DMS53 (cell line): ENCODE measurements around the gene PGAM2.
"Not testable (repeated sequence)": the region's sequence is repeated elsewhere in the genome, so short reads cannot be mapped to it uniquely, and the experiment has no call there.

Experiments
- DNase-seq: peaks from one replicate; lab custom pipeline; 2025; lab: John Stamatoyannopoulos, UW

The PGAM2 gene

DNA sequence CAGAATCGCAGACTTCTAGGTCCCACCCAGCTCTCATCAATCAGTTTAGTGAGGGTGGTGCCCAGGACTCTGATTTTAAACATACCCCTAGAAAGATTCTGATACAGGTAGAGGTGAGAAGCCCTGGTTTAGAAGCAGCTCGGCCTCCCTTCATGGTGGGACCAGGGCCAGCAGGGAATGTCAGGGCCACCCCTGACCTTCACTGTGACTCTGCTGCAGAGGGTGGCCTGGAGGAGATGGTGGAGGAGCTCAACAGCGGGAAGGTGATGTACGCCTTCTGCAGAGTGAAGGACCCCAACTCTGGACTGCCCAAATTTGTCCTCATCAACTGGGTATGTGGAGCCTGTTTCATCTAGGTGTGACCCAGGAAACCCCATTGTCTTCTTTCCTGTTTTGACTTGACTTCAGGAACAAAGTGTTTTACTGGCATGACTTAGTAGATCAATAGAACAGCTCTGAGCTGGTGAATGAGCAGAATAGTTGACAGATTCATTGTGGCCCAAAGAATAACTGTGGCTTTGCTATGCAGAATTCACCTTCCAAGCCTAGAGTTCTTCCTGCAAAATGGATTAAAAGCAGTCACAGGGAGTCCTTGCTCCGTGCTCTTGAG lies 13.7 kb downstream of the PGAM2 start:
- DNase-seq, result no peak

DNA sequence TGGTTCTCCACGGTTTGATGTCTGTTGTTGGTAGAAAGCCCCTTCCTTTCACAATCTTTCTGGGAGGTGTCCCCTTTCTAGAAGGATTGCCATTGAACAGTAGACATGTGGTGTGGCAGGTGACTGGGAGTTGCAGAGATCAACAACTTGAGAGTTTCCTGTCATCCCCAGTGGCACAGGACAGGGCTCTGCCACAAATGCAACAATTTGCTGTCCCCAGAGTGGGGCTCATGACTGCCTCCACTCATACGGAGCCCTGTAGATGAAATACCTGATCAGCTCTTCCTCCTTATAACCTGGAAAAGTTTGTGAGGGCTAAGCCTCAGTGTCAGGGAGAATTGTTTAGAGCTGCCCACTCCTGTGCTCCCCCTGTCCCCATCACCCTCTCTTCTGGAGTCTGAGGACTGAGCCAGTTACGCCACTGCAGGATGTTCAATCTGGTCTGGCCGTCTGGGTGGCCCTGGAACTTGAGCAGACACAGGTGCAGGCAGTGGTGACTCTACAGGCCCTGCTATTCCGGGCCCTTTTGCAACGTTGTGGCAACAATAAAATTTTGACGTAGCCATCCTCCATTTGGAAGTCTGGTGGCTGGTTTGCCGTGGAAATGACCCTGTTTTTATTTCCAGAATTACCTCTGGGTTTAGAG lies 14.3 kb downstream of the PGAM2 start:
- no peak for DNase-seq

DNA sequence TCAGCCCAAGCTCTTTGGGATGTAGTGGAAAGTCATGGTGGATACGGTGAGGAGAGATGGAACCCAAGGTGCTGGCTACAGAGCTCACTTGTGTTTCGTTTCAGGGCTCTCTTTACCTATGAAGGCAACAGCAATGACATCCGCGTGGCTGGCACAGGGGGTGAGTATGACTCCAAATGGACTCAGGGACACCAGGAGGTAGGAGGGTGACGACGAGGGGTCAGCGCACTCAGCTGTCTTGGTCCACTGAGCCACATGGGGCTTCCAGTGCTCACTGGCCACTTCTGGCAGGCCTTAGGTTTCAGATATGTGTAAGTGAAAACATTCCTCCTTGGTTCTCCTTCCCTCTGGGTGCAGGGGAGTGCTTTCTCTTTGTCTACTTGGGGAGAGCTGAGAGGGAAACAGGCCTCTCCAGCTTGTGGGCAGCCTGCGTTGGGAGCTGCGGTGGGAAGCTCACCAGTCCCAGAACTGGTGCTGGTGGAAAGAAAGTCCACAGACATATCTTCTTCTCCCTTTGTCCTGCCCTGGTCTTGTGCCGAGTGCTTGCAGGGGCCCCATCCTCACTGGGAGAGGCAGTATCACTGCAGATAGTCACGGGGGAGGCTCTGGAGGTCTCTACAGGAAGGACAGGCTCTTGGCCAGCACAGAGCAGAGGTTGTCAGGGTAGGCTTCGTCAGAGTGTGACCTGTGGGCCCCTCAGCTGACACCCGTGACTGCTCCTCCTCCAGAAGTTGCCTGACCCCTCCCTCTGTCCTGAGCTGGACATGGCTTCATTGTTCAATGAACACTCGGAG lies 15.0 kb downstream of the PGAM2 start:
- DNase-seq, result no peak

DNA sequence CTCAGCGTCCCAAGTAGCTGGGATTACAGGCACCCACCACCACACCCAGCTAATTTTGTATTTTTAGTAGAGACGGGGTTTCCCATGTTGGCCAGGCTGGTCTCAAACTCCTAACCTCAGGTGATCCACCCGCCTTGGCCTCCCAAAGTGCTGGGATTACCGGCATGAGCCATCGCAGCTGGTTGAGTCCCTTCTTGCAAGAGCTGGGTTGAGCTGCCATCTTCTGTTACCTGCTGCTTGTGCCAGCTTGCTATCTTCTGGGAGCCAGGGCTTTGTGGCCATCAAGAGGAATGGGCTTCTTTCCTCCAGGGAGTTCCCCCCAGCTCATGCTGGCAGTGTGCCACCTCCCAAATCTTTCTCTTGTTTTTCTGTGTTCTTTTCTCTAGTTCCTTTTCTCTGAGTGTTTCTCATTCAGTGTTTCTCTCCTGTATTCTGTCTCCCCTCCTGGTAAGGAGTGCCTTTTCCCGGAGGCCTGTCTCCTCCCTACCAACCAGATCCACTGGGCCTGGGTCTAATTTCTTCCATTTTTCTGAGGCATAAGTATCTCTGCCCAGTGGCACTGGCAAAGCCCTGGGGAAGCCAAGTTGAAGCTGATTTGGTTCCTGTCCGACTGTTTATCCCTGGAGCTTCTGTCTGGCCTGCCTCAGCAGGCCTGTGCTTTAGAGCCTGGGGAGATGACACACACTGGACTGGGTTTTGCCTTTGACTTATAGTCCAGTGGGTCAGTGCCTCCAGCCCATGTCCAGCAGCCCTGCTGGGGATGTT lies 17.2 kb downstream of the PGAM2 start:
- DNase-seq, result no peak

DNA sequence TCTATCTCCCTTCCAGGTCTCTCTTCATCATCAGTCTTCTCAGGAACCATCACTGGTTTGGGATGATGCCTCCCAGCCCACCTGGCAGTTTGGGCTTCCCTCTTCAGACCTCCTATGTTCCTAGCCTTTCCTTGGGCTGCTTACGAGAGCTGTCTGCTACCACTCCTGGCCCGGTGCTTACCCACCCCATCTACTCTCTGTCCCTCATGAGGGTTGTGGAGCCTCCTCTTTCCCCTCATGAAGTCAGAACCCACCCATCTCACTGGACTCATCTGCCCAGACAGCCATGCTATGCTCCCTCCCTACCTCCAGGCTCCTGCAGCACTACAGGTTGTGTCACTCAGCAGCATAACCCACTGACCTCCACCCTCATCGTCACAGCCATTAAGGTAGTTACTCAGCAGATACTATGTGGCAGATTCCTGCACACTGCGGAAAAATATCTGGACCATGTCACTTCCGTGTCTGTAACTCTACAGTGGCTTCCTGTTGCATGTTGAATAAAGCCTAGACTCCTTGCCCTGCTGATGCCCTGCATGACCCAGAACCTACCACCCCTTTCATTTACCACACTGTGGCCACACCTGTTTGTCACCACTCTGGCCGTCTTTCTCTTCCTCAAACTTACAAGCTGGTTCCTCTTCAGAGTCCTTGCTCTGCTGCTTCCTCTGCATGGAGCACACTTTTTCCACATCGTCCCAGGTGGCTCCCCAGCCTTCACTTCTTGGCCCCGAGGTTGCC lies 18.9 kb downstream of the PGAM2 start:
- DNase-seq, result no peak

DNA sequence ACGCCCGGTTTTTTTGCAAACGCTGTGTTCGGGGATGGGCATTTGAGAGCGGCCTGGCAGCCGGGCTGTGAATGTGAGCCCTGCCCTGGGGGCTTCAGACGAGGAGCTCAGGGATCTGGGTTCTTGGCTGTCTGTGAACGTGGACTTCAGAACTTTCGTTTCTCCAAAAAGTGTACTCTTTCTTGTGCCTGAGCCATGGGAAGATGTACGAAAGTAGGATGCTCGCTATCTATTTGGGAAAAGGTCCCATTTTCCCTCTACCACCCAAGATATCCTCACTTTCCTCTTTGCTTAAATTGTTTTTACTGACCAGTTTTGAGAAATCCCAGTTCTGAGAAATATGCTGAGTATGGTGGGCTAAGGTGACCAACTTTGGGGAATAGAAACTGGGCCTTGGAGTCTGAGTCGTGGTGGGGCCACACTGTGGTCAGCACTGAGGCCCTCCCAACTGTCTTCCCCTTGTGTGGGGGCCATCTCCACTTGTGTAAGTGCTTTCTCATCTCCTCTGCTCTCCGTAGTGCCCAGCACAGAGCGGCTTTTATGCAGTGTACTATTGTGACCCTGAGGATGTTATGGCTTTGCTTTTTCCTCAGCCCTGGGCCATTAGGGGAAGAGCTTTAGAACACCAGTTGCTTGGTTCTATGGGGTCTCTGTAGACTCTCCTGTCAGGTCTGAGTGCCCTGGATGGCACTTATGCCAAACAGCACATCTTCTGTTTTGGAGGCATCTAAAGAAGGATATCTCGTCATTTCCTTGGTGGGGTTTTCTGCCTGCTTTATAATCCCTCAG lies 19.9 kb downstream of the PGAM2 start:
- DNase-seq, result no peak

DNA sequence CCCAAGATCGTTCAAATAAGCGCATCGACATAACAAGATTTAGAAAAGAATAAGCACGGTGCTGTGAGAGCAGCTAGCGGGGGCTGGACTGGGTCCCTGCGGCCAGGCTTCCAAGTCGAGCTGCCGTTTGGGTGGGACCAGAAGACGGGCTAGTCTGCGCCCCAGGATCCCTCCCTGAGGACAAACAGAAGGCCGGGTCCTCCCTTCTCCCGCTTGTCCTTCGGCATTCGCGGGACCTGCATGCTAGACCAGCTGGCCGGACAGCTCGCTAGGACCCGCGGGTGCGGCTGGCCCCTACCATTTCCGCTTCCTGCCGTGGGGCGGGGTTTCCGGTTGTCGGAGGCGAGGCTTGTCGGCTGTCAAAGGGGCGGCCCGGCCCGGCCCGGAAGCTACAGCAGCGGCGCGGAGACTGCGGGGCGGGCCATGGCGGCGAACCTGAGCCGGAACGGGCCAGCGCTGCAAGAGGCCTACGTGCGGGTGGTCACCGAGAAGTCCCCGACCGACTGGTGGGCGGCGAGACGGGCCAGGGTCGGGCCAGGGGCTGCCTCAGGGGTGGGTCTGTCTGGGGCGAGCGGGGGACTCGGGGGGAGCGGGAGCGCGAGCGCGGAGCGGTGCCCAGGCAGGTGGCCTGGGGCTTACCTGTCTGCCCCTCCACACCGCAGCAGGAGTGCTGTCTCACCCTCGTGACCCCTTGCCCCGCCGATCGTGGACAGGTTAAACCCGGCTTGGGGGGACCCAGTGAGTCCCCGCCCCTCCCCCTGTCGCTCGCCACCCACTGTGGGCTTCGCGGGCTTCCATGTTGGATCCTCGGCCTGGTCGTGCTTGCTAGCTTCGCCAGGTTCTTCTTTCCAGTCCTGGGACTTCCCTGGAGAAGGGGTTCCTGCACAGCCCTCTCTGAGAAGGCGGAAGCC lies 20.8 kb downstream of the PGAM2 start, which contains the start of gene DBNL:
Gene DBNL (plus strand): TSS at position 388 of the 911 bp plus-strand sequence. CDS start 36 bp downstream, at position 424.
- peak; percentile 97 for DNase-seq

DNA sequence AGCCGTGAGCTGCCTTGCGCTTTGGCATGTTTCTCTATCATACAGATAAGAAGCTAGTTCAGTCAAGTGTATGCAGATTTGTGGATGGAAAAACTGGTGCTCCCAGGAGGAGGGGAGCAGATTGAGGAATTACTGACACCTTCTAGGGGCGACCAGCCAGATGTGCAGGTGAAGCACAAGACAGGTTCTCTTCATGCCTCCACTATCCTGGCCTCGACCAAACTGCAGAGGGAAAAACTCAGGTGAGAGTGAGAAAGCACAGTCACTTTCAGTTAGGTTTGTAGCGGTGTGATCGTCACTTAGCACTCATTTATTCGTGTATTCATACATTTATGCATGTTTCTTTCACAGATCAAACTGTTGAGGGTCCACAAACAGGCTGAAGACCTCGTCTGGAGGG lies 21.5 kb downstream of the PGAM2 start:
- DNase-seq, result peak; percentile 65

DNA sequence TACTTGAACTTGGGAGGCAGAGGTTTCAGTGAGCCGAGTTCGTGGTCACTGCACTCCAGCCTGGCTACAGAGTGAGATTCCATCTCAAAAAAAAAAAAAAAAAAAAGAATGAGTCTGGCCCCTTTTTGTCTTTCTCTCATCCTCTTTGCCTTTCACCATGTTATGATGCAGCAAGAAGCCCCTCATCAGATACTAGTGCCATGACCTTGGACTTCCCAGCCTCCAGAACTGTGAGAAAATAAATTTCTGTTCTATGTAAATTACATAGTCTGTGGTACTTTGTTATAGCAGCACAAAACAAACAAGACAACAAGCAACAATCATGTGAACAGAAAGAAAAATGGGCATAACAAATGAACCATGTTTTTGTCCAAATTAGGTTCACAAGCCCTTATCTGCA lies 23.1 kb downstream of the PGAM2 start:
- no peak for DNase-seq

DNA sequence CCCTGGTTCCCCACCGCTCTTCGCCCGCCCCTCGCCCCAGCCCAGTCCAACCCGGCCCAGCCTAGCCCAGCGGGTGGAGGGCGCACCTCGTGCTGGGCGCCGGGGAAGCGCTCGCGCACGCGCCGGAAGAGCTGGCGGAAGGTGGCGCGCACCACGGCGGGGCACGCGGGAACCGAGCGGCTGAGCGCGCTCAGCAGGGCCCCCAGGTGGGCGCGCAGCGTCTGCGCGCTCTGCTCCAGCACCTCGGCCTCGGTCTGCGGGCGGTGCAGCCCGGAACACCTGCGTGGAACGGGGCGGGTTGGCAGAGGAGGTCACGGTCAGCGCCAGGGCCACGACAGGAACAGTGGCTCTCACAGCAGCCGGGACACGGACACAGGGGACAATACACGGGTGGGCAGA lies 24.9 kb downstream of the PGAM2 start:
- peak; percentile 80 for DNase-seq

DNA sequence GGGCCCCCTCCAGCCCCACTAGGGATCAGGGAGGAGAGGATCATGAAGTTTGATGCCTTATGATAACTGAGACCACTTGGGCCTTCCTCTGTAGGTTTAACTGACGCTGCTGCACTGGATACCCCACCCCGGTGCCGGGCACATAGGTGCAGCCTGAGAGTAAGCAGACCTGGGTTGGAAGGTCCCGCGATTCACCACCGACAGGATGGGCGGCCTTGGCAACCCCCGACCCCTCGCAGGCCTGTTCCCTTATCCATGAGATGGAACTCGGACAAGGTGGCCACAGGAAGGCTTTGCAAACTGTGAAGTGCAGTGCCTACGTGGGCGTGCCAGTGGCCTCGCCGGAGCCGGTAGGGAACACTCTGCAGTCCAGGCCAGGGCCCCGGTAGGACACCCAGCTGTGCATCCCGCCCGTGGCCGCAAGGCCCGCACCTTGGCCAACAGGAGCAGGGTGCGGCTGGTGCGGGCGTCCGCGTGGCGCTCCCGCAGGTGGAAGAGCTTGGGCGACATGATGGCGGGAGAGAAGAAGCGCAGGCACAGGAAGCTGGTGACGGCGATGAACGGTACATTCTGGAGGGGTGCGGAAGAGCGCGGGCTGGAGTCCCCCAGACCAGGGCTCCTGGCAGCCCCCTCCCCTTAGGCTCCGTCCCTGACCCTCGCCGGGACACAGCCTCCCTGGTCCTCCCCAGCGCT lies 25.4 kb downstream of the PGAM2 start:
- peak; percentile 32 for DNase-seq

DNA sequence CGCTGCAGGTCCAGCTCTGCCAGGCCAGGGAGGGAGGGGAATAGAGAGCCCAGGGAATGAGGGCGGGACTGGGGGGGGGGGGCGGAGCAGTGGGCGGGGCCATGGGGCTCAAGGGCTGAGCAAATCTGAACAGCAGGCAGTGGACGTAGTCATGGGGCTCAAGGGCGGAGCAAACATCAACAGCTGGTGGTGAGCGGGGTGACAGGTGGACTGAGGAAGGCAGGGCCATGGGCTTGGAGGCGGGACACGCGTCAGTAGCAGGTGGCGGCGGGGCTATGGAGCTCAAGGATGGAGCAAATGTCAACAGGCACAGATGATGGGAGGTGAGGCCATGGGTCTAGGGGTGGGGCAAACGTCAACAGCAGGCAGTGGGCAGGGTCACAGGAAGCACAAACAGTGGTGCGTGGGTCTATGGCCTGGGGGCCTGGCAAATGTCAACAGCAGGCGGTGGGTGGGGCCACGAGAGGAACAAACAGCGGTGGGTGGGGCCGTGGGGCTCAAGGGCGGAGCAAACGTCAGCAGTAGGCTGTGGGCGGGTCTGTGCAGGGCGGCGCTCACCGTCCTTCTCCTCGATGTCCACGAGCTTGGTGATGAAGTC lies 26.3 kb downstream of the PGAM2 start:
- DNase-seq, result peak; percentile 98

DNA sequence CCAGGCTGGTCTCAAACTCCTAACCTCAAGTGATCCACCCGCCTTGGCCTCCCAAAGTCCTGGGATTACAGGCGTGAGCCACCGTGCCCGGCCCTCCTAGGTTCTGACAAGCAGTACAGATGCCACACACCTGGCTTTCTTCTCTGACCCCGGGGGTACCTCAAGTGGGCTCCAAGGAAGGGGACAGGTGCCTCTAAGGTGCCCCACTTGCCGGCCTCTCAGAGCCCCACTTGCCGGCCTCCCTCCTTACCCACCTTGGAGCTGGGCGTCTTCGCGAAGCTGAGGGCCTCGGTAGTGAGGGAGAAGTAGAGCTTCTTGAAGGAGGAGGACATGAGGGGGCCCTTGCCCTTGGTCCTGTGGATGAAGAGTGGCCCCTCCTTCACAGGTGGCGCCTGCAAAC lies 26.8 kb downstream of the PGAM2 start:
- DNase-seq, result not testable (repeated sequence)

DNA sequence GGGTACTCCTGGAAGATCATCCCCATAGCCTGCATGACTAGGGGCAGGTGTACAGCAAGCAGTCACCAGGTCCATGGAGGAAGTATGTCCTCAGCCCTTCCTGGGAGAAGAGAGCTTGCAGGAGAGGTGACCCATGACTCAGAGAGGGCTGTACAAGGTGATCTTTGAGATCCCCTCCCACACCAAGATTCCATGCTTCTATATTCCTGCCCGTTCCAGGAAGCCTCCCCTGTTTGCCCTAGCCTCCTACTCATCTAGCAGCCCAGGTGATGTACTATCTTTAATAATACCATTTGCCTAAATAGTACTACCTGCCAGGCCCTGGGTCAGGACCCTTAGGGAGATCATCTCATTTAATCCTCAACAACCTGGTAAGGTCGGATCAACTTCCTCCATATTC lies 27.4 kb downstream of the PGAM2 start:
- DNase-seq, result peak; percentile 55

DNA sequence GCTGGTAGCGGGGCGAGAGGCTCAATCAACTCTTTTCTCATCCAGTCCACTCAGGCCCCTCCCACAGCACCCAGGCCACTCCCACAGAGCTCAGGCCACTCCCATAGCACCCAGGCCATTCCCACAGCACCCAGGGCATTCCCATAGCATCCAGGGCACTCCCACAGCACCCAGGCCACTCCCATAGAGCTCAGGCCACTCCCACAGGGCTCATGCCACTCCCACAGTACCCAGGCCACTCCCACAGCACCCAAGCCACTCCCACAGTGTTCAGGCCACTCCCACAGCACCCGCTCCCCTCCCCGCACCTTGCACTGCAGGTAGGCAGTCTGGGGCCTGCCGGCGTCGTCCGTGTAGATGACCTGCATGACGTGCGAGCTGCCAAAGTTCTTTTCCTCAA lies 29.0 kb downstream of the PGAM2 start:
- DNase-seq, result peak; percentile 44

DNA sequence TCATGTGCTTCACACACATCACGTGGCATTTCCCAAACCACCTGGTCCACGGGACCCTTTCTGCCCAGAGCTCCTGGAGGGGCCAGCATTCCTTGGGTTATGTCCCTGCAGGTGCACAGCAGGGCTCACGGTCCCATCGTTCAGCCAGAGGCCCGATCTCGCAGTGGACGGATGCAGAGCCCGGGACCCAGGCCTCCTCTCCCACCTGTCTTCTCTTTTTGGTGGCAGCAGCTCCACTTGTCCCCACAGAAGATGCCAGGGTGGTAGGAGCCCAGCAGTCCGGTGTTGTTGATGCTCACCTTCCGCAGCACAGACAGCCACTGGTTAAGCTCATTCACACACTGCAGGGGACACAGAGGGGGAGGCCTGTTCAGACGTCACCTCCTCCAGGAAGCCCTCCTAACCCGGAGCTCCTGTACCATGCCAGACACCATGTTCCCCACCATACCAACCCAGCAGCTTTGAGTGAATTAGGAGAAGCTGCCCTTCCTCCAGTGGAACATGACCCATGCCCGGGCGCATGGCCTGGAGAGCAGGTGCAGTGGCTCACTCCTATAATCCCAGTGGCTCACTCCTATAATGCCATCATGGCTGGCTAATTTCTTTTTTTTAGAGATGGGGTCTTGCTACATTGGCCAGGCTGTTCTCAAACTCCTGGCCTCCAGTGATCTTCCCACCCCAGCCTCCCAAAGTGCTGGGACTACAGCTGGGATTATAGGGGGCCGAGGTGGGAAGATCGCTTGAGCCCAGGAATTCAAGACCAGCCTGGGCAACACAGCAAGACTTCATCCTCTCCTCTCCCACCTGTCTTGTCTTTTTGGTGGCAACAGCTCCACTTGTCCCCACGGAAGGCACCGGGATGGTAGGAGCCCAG lies 31.2 kb downstream of the PGAM2 start:
- not testable (repeated sequence) for DNase-seq

DNA sequence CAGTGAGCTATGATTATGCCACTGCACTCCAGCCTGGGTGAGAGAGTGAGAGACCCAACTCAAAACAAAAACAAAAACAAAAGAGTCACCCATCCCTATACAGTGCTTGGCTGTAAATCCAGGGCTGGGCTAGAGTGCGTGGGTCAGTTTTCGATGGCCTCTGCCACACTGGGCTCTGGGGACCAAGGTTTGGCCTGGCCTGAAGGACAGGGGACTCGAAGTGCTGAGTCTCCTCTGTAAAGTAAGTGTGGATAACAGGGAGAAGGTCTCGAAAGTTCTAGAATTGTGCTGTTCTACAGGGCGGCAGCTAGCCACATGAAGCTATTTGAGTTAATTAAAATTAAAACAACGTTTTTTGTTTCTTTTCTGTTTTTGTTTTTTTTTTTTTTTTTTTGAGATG lies 33.3 kb downstream of the PGAM2 start:
- DNase-seq, result not testable (repeated sequence)

DNA sequence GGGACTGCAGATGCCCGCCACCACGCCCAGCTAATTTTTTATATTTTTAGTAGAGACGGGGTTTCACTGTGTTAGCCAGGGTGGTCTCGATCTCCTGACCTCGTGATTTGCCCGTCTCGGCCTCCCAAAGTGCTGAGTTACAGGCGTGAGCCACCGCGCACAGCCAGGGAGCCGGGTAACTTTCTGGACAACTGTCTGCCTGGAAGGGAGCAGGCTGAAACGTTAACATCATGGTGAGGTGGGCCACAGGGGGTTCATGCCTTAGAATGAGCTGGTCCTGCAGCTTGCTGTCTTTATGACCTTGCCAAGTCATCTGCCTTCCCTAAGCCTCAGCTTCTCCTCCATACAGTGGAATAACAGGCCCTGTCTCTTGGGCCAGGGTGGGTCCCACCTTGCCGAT lies 34.0 kb downstream of the PGAM2 start:
- DNase-seq, result not testable (repeated sequence)
